ENCODE results near the gene EVA1A.

DNA sequence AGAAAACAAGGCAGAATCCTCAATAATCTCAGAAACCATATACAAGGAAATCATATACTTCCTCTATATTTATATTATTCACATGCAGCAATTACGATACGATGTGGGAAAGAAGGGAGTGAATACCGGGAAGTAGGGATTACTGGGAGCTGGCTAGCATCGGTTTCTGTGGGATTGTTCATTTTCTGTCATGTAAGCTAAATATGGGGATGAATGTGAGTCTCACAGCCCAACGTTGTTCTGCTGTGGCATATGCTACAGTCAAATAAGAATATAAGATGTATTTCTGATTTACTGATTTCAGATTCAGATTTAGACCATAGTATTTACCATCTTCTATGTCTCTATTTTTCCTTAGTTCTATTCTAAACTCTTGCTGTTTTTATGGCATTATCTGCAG is 113.6 kb downstream of the EVA1A start:
- TF ChIP-seq, protein P1, sequence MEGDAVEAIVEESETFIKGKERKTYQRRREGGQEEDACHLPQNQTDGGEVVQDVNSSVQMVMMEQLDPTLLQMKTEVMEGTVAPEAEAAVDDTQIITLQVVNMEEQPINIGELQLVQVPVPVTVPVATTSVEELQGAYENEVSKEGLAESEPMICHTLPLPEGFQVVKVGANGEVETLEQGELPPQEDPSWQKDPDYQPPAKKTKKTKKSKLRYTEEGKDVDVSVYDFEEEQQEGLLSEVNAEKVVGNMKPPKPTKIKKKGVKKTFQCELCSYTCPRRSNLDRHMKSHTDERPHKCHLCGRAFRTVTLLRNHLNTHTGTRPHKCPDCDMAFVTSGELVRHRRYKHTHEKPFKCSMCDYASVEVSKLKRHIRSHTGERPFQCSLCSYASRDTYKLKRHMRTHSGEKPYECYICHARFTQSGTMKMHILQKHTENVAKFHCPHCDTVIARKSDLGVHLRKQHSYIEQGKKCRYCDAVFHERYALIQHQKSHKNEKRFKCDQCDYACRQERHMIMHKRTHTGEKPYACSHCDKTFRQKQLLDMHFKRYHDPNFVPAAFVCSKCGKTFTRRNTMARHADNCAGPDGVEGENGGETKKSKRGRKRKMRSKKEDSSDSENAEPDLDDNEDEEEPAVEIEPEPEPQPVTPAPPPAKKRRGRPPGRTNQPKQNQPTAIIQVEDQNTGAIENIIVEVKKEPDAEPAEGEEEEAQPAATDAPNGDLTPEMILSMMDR (IDR thresholded peaks at IDR 0.05) = no peak
- TF ChIP-seq POLR2A (IDR thresholded peaks at IDR 0.05) (no peak), EP300 (IDR thresholded peaks at IDR 0.05) (no peak)

All from tibial nerve (tissue), 4 donors.